OCI-M2 (cell line): ENCODE data around the gene ZACN.

Experiments
- DNase-seq: peaks from one replicate; lab custom pipeline; 2025; ENCODE audit not compliant: unreplicated experiment; lab: John Stamatoyannopoulos, UW

The ZACN gene

GRCh38 chr17:76130473-76130872 lies 51.5 kb downstream of the ZACN start:
- no peak for DNase-seq

- DNase-seq, result no peak
Measured at GRCh38 chr17:76131051-76131691, 52.2 kb downstream of the ZACN start.

GRCh38 chr17:76131692-76132573 lies 53.0 kb downstream of the ZACN start:
- no peak for DNase-seq
